Small intestine (tissue), 7 donors: ENCODE data around the gene DENND1A. TPM values are rescaled to one million over a fixed set of nuclear protein-coding genes. Genes with fewer than 3 reads are reported as not detected.

Source experiments
- DNase-seq, 2 donors: peaks; one replicate each; pipeline versions ENCODE4 v3.0.0 to v3.0.0-alpha.2; 2013
- FAIRE-seq: peaks from 2 replicates; lab custom pipeline; 2012; peaks lifted over from hg19 to GRCh38; lab: Jason Lieb, UNC
- H3K27ac ChIP-seq, 3 donors: one replicate each; pipeline ENCODE4 v1.5.1; 2013; ENCODE audit warnings: low read length in 2 of 3, mild to moderate bottlenecking in 2 of 3, control low read depth in 1 of 3, inconsistent platforms in 1 of 3, low read depth in 1 of 3, moderate library complexity in 1 of 3
- H3K27me3 ChIP-seq, 3 donors: one replicate each; pipeline ENCODE4 v1.6.1; 2013; ENCODE audit warnings: low read length in 3 of 3, inconsistent platforms in 1 of 3; ENCODE audit not compliant: control insufficient read depth in 3 of 3, insufficient read depth in 3 of 3
- H3K36me3 ChIP-seq, 3 donors: one replicate each; pipeline ENCODE4 v1.6.1; 2013; ENCODE audit warnings: low read length in 3 of 3, inconsistent platforms in 1 of 3, low read depth in 1 of 3, mild to moderate bottlenecking in 1 of 3, moderate library complexity in 1 of 3; ENCODE audit not compliant: control insufficient read depth in 3 of 3, insufficient read depth in 2 of 3
- H3K4me1 ChIP-seq, 3 donors: one replicate each; pipeline ENCODE4 v1.6.1; 2013; ENCODE audit warnings: low read length in 2 of 3, inconsistent platforms in 1 of 3, low read depth in 1 of 3, mild to moderate bottlenecking in 1 of 3, moderate library complexity in 1 of 3; ENCODE audit not compliant: control insufficient read depth in 3 of 3, insufficient read depth in 2 of 3
- H3K4me3 ChIP-seq, 3 donors: one replicate each; pipeline ENCODE4 v1.5.1; 2013; ENCODE audit warnings: low read length in 3 of 3, control low read depth in 1 of 3, inconsistent platforms in 1 of 3, low read depth in 1 of 3, mild to moderate bottlenecking in 1 of 3, moderate library complexity in 1 of 3
- H3K9me3 ChIP-seq, 2 donors: one replicate each; pipeline ENCODE4 v1.6.1; 2013; ENCODE audit warnings: low read depth in 1 of 2, low read length in 1 of 2; ENCODE audit not compliant: control insufficient read depth in 2 of 2, insufficient read depth in 1 of 2
- WGBS, 3 donors: extraction: QIAGEN DNeasy Blood & Tissue Kit; methylation state at CpG; one replicate each; pipeline ENCODE4 v1.1.7; 2013; 5-methylcytosine and 5-hydroxymethylcytosine counted together
- polyA plus RNA-seq, 4 donors: library from polyadenylated mRNA; stranded (reverse) in 3 of 4; unstranded in 1 of 4; fragments of 200-250 nt in 3 of 4; fragments of 120-200 nt in 1 of 4; gene quantifications; one replicate each; pipeline versions ENCODE4 v1.2.1 to v1.2.3, GENCODE V29; 2013
- donor health status: healthy with polysubstance abuse.
- donor health status: control.
- donor health status: control.
- donor health status: Bipolar disorder and iron deficiency.
- donor health status: healthy.

DENND1A gene
- polyA plus RNA-seq, 4 donors = 11.5 to 43.4 (median 20.0) TPM

GRCh38 chr9:123378025-123378424 is 551.9 kb downstream of the DENND1A start:
- Histone ChIP-seq H3K9me3 (no peaks in the 10 kb centered on the region), H3K27ac (no peak overlapping the region), H3K4me3 (no peak overlapping the region), H3K4me1 (peaks cover 0 to 36% (median 0%) of the 10 kb centered on the region in 3 donors), H3K27me3 (peaks cover 0 to 10% (median 8%) of the 10 kb centered on the region in 3 donors), H3K36me3 (peaks cover 0 to 38% (median 0%) of the 10 kb centered on the region in 3 donors)
- no peak for DNase-seq
- WGBS, 3 donors = 51 to 64% (median 62%) methylated on average over 10 of the region's 10 CpGs
- no peak for FAIRE-seq

- DNase-seq (peak; percentile 66 to 69), FAIRE-seq (no peak)
- Histone ChIP-seq H3K27ac (no peak overlapping the region), H3K9me3 (no peaks in the 10 kb centered on the region), H3K36me3 (peaks cover 0 to 32% (median 0%) of the 10 kb centered on the region in 3 donors), H3K4me3 (no peak overlapping the region), H3K4me1 (peaks cover 0 to 36% (median 0%) of the 10 kb centered on the region in 3 donors), H3K27me3 (peaks cover under 1 to 15% (median 14%) of the 10 kb centered on the region in 3 donors)
- 32 to 60% (median 48%) methylated on average over 20 to 21 of the region's 21 CpGs for WGBS, 3 donors
These were observed 552.5 kb downstream of the DENND1A start for GRCh38 chr9:123377211-123377971.

- peaks cover 0 to 25% (median 0%) of the 10 kb centered on the region in 3 donors for H3K36me3 ChIP-seq
- peaks cover 0 to 36% (median 0%) of the 10 kb centered on the region in 3 donors for H3K4me1 ChIP-seq
- FAIRE-seq (no peak), DNase-seq (peak in 1 of 2 donors; percentile 33)
- H3K9me3 ChIP-seq = no peaks in the 10 kb centered on the region
- H3K27me3 ChIP-seq = peaks cover 9 to 24% (median 22%) of the 10 kb centered on the region in 3 donors
- no peak overlapping the region for H3K4me3 ChIP-seq
- H3K27ac ChIP-seq = peak overlapping the region in 2 of 3 donors; percentile 5 to 41
- WGBS, 3 donors = 42 to 66% (median 52%) methylated on average over 24 of the region's 24 CpGs
These were observed 553.5 kb downstream of the DENND1A start for GRCh38 chr9:123376218-123377071.

- peaks cover 13 to 29% (median 22%) of the 10 kb centered on the region in 3 donors for H3K27me3 ChIP-seq
- H3K36me3 ChIP-seq = peaks cover 0 to 16% (median 0%) of the 10 kb centered on the region in 3 donors
- H3K27ac ChIP-seq = peak overlapping the region in 1 of 3 donors; percentile 47
- no peak for FAIRE-seq
- H3K4me1 ChIP-seq = peaks cover 0 to 36% (median 0%) of the 10 kb centered on the region in 3 donors
- H3K4me3 ChIP-seq = no peak overlapping the region
- peak; percentile 61 to 85 for DNase-seq
- 4 to 12% (median 11%) methylated on average over 14 of the region's 14 CpGs for WGBS, 3 donors
- no peaks in the 10 kb centered on the region for H3K9me3 ChIP-seq
These were observed 554.3 kb downstream of the DENND1A start for GRCh38 chr9:123375469-123376132.

GRCh38 chr9:123373946-123374345 is 556.0 kb downstream of the DENND1A start:
- DNase-seq (no peak), FAIRE-seq (no peak)
- H3K4me3 ChIP-seq = no peak overlapping the region
- peaks cover 14 to 29% (median 22%) of the 10 kb centered on the region in 3 donors for H3K27me3 ChIP-seq
- 19 to 24% (median 22%) methylated on average over 10 of the region's 10 CpGs for WGBS, 3 donors
- peaks cover 0 to 36% (median 0%) of the 10 kb centered on the region in 3 donors for H3K4me1 ChIP-seq
- no peak overlapping the region for H3K27ac ChIP-seq
- no peaks in the 10 kb centered on the region for H3K9me3 ChIP-seq
- peaks cover 0 to 3% (median 0%) of the 10 kb centered on the region in 3 donors for H3K36me3 ChIP-seq

GRCh38 chr9:123373447-123373923 is 556.4 kb downstream of the DENND1A start:
- no peak for FAIRE-seq
- H3K9me3 ChIP-seq = no peaks in the 10 kb centered on the region
- peaks cover 0 to 2% (median 0%) of the 10 kb centered on the region in 3 donors for H3K36me3 ChIP-seq
- H3K27ac ChIP-seq = no peak overlapping the region
- H3K4me1 ChIP-seq = peaks cover 0 to 36% (median 0%) of the 10 kb centered on the region in 3 donors
- no peak overlapping the region for H3K4me3 ChIP-seq
- WGBS, 3 donors = 5 to 10% (median 7%) methylated on average over 40 to 60 of the region's 60 CpGs
- DNase-seq = no peak
- H3K27me3 ChIP-seq = peaks cover 14 to 29% (median 22%) of the 10 kb centered on the region in 3 donors

GRCh38 chr9:123372766-123373446 is 557.0 kb downstream of the DENND1A start:
- Histone ChIP-seq H3K4me3 (no peak overlapping the region), H3K27me3 (peaks cover 14 to 29% (median 22%) of the 10 kb centered on the region in 3 donors), H3K4me1 (peaks cover 0 to 33% (median 0%) of the 10 kb centered on the region in 3 donors), H3K36me3 (no peaks in the 10 kb centered on the region), H3K27ac (no peak overlapping the region), H3K9me3 (no peaks in the 10 kb centered on the region)
- no peak for DNase-seq
- WGBS, 3 donors = 11 to 16% (median 12%) methylated on average over 41 to 58 of the region's 58 CpGs
- FAIRE-seq = no peak
